HepG2 (cell line): Measurements from ENCODE around the gene CDC26. TPM values are rescaled to one million over a fixed set of nuclear protein-coding genes. Genes with fewer than 3 reads are reported as not detected.

ENCODE experiments used
- ATF4 ChIP-seq, 2 experiments: fragments of 450-650 bp in 1 of 2; sonication (generic) in 1 of 2; formaldehyde crosslinking; IDR thresholded peaks; 2 replicates each; pipeline versions ENCODE4 v1.5.0 to v1.8.0; 2020 to 2022; ENCODE audit warnings: mild to moderate bottlenecking in 1 of 2, missing genetic modification reagents in 1 of 2
- CEBPB ChIP-seq: IDR thresholded peaks from 2 replicates; pipeline ENCODE4 v1.6.1; 2011; ENCODE audit warnings: low read depth, low read length, improper control_type of control experiment, borderline replicate concordance
- YEATS4 ChIP-seq: sonication (generic); formaldehyde crosslinking; IDR thresholded peaks from 2 replicates; pipeline ENCODE4 v1.4.0; 2020; ENCODE audit warnings: missing genetic modification reagents, borderline replicate concordance
- ZFYVE20 ChIP-seq: sonication (generic); formaldehyde crosslinking; IDR thresholded peaks from 2 replicates; pipeline ENCODE4 v1.8.0; 2023; ENCODE audit warnings: low read depth, mild to moderate bottlenecking, moderate library complexity, missing genetic modification reagents, borderline replicate concordance
- polyA plus RNA-seq, 8 experiments: library from polyadenylated mRNA; depleted of rRNA in 3 of 8; stranded (reverse) in 7 of 8; unstranded in 1 of 8; fragments of >200 nt; fragmentation: Illumina TruSeq in 4 of 8; extraction: Trizol in 4 of 8; gene quantifications; 2 replicates each; pipeline versions ENCODE4 v1.2.1 to v1.2.3, GENCODE V29; 2011 to 2016; ENCODE audit warnings: low read depth in 4 of 8, missing spikeins in 1 of 8, mixed read lengths in 1 of 8; ENCODE audit not compliant: insufficient read depth in 1 of 8
- total RNA-seq, 5 experiments: library from RNA; depleted of rRNA; stranded (reverse); fragments of >200 nt; fragmentation: Illumina TruSeq; extraction: Trizol; gene quantifications; 2 replicates each; pipeline ENCODE4 v1.2.3, GENCODE V29; 2016; ENCODE audit warnings: low read depth in 1 of 5
- TF ChIP-seq, protein P1 (sequence below), 2 experiments: fragments of 450-650 bp in 1 of 2; sonication (generic) in 1 of 2; formaldehyde crosslinking in 1 of 2; IDR thresholded peaks; 2 replicates each; pipeline versions ENCODE4 v1.6.1 to v1.8.0; 2016 to 2022; ENCODE audit warnings: antibody characterized with exemption in 1 of 2, mild to moderate bottlenecking in 1 of 2, missing genetic modification reagents in 1 of 2

CDC26 gene
- total and polyA plus RNA-seq, 2 of the 13 experiments (the other 11 are each of a cell fraction or from before 2014, with no cell fraction given) = 26.6 to 57.9 TPM

- TF ChIP-seq ZFYVE20 (CRISPR knock-in tag) (no peak), CEBPB (peak; percentile 61; the same call in 1 of the 2 replicates), YEATS4 (CRISPR knock-in tag) (no peak), ATF4 (CRISPR knock-in tag; IDR thresholded peaks at IDR 0.05) (peak in 1 of 2 experiments; percentile 90; a peak in 2 of 4 replicates)
- TF ChIP-seq, protein P1, sequence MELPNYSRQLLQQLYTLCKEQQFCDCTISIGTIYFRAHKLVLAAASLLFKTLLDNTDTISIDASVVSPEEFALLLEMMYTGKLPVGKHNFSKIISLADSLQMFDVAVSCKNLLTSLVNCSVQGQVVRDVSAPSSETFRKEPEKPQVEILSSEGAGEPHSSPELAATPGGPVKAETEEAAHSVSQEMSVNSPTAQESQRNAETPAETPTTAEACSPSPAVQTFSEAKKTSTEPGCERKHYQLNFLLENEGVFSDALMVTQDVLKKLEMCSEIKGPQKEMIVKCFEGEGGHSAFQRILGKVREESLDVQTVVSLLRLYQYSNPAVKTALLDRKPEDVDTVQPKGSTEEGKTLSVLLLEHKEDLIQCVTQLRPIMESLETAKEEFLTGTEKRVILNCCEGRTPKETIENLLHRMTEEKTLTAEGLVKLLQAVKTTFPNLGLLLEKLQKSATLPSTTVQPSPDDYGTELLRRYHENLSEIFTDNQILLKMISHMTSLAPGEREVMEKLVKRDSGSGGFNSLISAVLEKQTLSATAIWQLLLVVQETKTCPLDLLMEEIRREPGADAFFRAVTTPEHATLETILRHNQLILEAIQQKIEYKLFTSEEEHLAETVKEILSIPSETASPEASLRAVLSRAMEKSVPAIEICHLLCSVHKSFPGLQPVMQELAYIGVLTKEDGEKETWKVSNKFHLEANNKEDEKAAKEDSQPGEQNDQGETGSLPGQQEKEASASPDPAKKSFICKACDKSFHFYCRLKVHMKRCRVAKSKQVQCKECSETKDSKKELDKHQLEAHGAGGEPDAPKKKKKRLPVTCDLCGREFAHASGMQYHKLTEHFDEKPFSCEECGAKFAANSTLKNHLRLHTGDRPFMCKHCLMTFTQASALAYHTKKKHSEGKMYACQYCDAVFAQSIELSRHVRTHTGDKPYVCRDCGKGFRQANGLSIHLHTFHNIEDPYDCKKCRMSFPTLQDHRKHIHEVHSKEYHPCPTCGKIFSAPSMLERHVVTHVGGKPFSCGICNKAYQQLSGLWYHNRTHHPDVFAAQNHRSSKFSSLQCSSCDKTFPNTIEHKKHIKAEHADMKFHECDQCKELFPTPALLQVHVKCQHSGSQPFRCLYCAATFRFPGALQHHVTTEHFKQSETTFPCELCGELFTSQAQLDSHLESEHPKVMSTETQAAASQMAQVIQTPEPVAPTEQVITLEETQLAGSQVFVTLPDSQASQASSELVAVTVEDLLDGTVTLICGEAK (IDR thresholded peaks at IDR 0.05) = peak; percentile 51
- TF ChIP-seq, protein P1 (CRISPR knock-in tag; IDR thresholded peaks at IDR 0.05) = peak; percentile 61; the same call in 1 of the 2 replicates
These were observed 51.4 kb downstream of the CDC26 start (continued) for GRCh38 chr9:113223963-113224362.
